H1 (cell line): Measurements from ENCODE around the gene FOXN4. TPM values are rescaled to one million over a fixed set of nuclear protein-coding genes. Genes with fewer than 3 reads are reported as not detected.

ENCODE experiments used
- ASH2L ChIP-seq: fragments of 200-600, 300-600 bp; sonication (generic); IDR thresholded peaks from one replicate; pipeline ENCODE4 v1.7.1; 2017; ENCODE audit warnings: low read length
- BACH1 ChIP-seq: IDR thresholded peaks from 2 replicates; pipeline ENCODE4 v1.6.1; 2012; ENCODE audit warnings: low read length, improper control_type of control experiment
- BRCA1 ChIP-seq: IDR thresholded peaks from 2 replicates; pipeline ENCODE4 v1.6.1; 2012; ENCODE audit warnings: low read depth, low read length, improper control_type of control experiment
- CBX8 ChIP-seq: fragments of 300-800, 300-1000 bp; sonication (generic); IDR thresholded peaks from 2 replicates; pipeline ENCODE4 v1.7.1; 2016; ENCODE audit warnings: low read depth, low read length, borderline replicate concordance
- CEBPB ChIP-seq: IDR thresholded peaks from 2 replicates; pipeline ENCODE4 v1.6.1; 2012; ENCODE audit warnings: low read depth, low read length
- FOSL1 ChIP-seq: IDR thresholded peaks from 2 replicates; pipeline ENCODE4 v1.6.1; 2011; ENCODE audit warnings: mild to moderate bottlenecking, low read depth, low read length, moderate library complexity; ENCODE audit not compliant: insufficient read depth
- GABPA ChIP-seq: IDR thresholded peaks from 2 replicates; pipeline ENCODE4 v1.6.1; 2011; ENCODE audit warnings: mild to moderate bottlenecking, low read length, moderate library complexity, borderline replicate concordance; ENCODE audit not compliant: insufficient read depth
- POU5F1 ChIP-seq: IDR thresholded peaks from 2 replicates; pipeline ENCODE4 v1.6.1; 2011; ENCODE audit warnings: low read depth, mild to moderate bottlenecking, low read length, moderate library complexity
- SAP30 ChIP-seq: fragments of 300-600 bp; sonication (generic); IDR thresholded peaks from 2 replicates; pipeline ENCODE4 v1.7.1; 2012; ENCODE audit warnings: low read length, moderate library complexity, mild to moderate bottlenecking, inconsistent platforms; ENCODE audit not compliant: insufficient read depth, insufficient replicate concordance
- SIN3A ChIP-seq, 2 experiments: IDR thresholded peaks in 1 of 2; conservative IDR thresholded peaks in 1 of 2; 2 replicates each; pipeline ENCODE4 v1.6.1; 2011 to 2012; ENCODE audit warnings: low read length in 2 of 2, improper control_type of control experiment in 1 of 2, low read depth in 1 of 2, mild to moderate bottlenecking in 1 of 2
- SP1 ChIP-seq: IDR thresholded peaks from 2 replicates; pipeline ENCODE4 v1.6.1; 2011; ENCODE audit warnings: low read depth, low read length
- SP4 ChIP-seq: IDR thresholded peaks from 2 replicates; pipeline ENCODE4 v1.6.1; 2012; ENCODE audit warnings: low read length, inconsistent platforms
- TBP ChIP-seq: IDR thresholded peaks from 2 replicates; pipeline ENCODE4 v1.6.1; 2011; ENCODE audit warnings: low read depth, low read length, improper control_type of control experiment
- polyA plus RNA-seq, 7 experiments: library from polyadenylated mRNA; depleted of rRNA in 3 of 7; stranded (reverse) in 5 of 7; unstranded in 2 of 7; fragments of >200 nt in 5 of 7; fragments of 200-250 nt in 2 of 7; gene quantifications; 1 replicate in 5 of 7; 2 replicates in 1 of 7; 4 replicates in 1 of 7; pipeline versions ENCODE4 v1.2.1 to v1.2.3, GENCODE V29; 2011 to 2013; ENCODE audit warnings: missing spikeins in 2 of 7, mixed read lengths in 2 of 7
- total RNA-seq: library from RNA; stranded (reverse); fragmentation: NEBNext Ultra II Directional; extraction: Animal tissue kit (Norgen Biotek cat#: 25700); gene quantifications from 2 replicates; pipeline ENCODE4 v1.2.1, GENCODE V29; 2021
- TF ChIP-seq, protein P1 (sequence below): IDR thresholded peaks from 2 replicates; pipeline ENCODE4 v1.6.1; 2011; ENCODE audit warnings: low read depth, mild to moderate bottlenecking, low read length; ENCODE audit not compliant: insufficient read depth
- TF ChIP-seq, protein P2 (sequence below): IDR thresholded peaks from 2 replicates; pipeline ENCODE4 v1.6.1; 2012; ENCODE audit warnings: inconsistent platforms

The FOXN4 gene
- total and polyA plus RNA-seq, 2 of the 8 experiments (the other 6 are each of a cell fraction or from before 2014, with no cell fraction given) = 0.26 to 0.29 TPM

DNA sequence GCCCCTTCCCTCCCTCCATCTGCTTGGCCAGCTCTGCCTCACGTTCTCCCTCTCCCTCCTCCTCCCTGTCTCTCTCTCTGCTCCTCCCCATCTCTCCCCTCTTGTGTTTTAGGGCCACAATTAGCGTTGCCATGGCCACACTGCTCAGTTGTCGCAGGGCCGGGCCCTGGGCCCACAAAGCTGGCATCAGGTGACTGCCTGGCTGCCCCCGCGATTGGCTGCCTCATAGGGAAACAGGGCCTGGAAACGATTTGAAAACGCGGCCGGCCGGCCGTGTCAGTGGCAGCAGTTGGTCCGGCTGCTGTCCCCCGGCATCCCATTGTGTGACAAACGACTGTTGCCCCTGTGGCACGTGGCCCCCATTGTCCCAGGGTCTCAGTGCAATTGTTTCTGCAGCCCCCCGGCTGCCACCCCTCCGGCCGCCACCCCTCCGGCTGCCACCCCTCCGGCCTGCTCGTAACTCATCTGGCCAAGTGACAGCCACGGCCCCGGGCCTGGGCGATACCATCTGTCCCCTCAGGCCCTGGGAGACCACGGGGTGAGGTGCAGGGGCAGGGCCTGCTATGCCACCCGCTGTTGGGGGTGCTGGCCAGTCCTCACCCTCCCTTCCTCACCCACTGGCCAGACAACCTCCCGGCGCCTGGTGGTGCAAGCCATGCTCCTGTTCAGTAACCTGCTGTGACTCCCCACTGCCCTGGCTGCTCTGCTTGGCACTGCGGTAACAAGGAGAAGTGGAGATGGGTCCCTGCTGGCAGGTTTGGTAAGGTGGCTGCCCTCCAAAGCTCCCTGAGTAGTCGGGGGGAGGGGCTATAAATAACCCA, 17.4 kb downstream of the FOXN4 start (continued):
- TF ChIP-seq SIN3A (conservative IDR thresholded peaks at IDR 0.05 in 1 of 2, IDR thresholded peaks at IDR 0.05 in 1 of 2; ENCODE audit: low read depth in 1 of 2, low read length in 2 of 2) (0 out of 4 replicates have a peak, but pooled peaks have one; percentile 28 to 53), BACH1 (no peak), GABPA (no peak), SP4 (no peak), CEBPB (no peak), SP1 (peak; percentile 34; the same call in 1 of the 2 replicates), ASH2L (peak; percentile 66), POU5F1 (no peak), CBX8 (no peak), SAP30 (peak; percentile 41), TBP (no peak), BRCA1 (no peak), FOSL1 (no peak)
- TF ChIP-seq, protein P1, sequence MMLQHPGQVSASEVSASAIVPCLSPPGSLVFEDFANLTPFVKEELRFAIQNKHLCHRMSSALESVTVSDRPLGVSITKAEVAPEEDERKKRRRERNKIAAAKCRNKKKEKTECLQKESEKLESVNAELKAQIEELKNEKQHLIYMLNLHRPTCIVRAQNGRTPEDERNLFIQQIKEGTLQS = peak; percentile 57; the same call in 1 of the 2 replicates
- TF ChIP-seq, protein P2, sequence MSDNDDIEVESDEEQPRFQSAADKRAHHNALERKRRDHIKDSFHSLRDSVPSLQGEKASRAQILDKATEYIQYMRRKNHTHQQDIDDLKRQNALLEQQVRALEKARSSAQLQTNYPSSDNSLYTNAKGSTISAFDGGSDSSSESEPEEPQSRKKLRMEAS = peak; percentile 78
